Natural killer cell (primary cell): ENCODE results near the gene DOP1B. TPM values are rescaled to one million over a fixed set of nuclear protein-coding genes. Genes with fewer than 3 reads are reported as not detected.

Experiments used
- ATAC-seq, 3 donors: fragments of 150-1000 bp in 2 of 3; fragments of 200-7000 bp in 1 of 3; cut with Tn5 transposase; 1 replicate in 1 of 3; 2 replicates in 2 of 3; pipeline ENCODE4 v1.10.0; 2021; ENCODE audit warnings: mild to moderate bottlenecking in 2 of 3, moderate library complexity in 2 of 3
- DNase-seq, 2 donors: peaks; one replicate each; pipeline versions ENCODE4 v3.0.0 to v3.0.0-alpha.2; 2013 to 2021; ENCODE audit warnings: mixed read lengths in 1 of 2
- H3K27ac ChIP-seq: one replicate; pipeline ENCODE4 v1.5.1; 2013; ENCODE audit warnings: mild to moderate bottlenecking, low read length
- H3K27me3 ChIP-seq: one replicate; pipeline ENCODE4 v1.6.1; 2013; ENCODE audit warnings: low read length; ENCODE audit not compliant: control insufficient read depth, insufficient read depth
- H3K36me3 ChIP-seq: one replicate; pipeline ENCODE4 v1.6.1; 2013; ENCODE audit warnings: low read length; ENCODE audit not compliant: control insufficient read depth, insufficient read depth
- H3K4me1 ChIP-seq: one replicate; pipeline ENCODE4 v1.6.1; 2013; ENCODE audit warnings: low read length; ENCODE audit not compliant: control insufficient read depth, insufficient read depth
- H3K4me3 ChIP-seq: one replicate; pipeline ENCODE4 v1.5.1; 2013; ENCODE audit warnings: low read length
- H3K9me3 ChIP-seq: one replicate; pipeline ENCODE4 v1.6.1; 2013; ENCODE audit warnings: low read length; ENCODE audit not compliant: control insufficient read depth, insufficient read depth
- H3K27ac Mint-ChIP-seq, 2 donors: one replicate each; pipeline ENCODE4 v1.8.0; 2022; ENCODE audit warnings: mild to moderate bottlenecking in 2 of 2, mixed read lengths in 2 of 2, moderate library complexity in 1 of 2
- H3K27me3 Mint-ChIP-seq, 2 donors: one replicate each; pipeline ENCODE4 v1.8.0; 2022; ENCODE audit warnings: low read depth in 2 of 2, mixed read lengths in 2 of 2
- H3K36me3 Mint-ChIP-seq: one replicate; pipeline ENCODE4 v1.8.0; 2022; ENCODE audit warnings: mixed read lengths
- H3K4me1 Mint-ChIP-seq, 2 donors: one replicate each; pipeline ENCODE4 v1.8.0; 2022; ENCODE audit warnings: mixed read lengths in 2 of 2
- H3K4me3 Mint-ChIP-seq: one replicate; pipeline ENCODE4 v1.8.0; 2022; ENCODE audit warnings: mild to moderate bottlenecking, moderate library complexity, mixed read lengths
- H3K9me3 Mint-ChIP-seq, 2 donors: one replicate each; pipeline ENCODE4 v1.8.0; 2022; ENCODE audit warnings: mixed read lengths in 2 of 2
- CTCF ChIP-seq: fragments of 200-600 bp; IDR thresholded peaks from one replicate; pipeline ENCODE4 v1.8.0; 2022; ENCODE audit warnings: antibody characterized with exemption
- WGBS: methylation state at CpG from one replicate; pipeline ENCODE4 v1.1.7; 2013; ENCODE audit warnings: missing lambda C conversion rate; ENCODE audit not compliant: insufficient coverage; 5-methylcytosine and 5-hydroxymethylcytosine counted together
- intact Hi-C: fragments of 100-400 bp; cut with micrococcal nuclease; formaldehyde crosslinking; loops from one replicate; pipeline ENCODE4 v1.14.2; 2022
- total RNA-seq, 4 donors: library from RNA; stranded (reverse); fragments of 120-200 nt in 1 of 4; gene quantifications; one replicate each; pipeline versions ENCODE4 v1.2.3 to v1.2.4, GENCODE V29; 2013 to 2022

DOP1B gene
- total RNA-seq, 3 donors from 2014 or later (not counting 1 experiment from before 2014, with no cell fraction given), result 29.5 to 32.1 (median 31.9) TPM

- H3K4me3 Mint-ChIP-seq, result no peak overlapping the region
- 94% methylated on average over 7 of the region's 7 CpGs for WGBS
- Histone ChIP-seq H3K4me1 (peaks cover 5% of the 10 kb centered on the region), H3K27ac (no peak overlapping the region), H3K36me3 (no peaks in the 10 kb centered on the region), H3K27me3 (no peaks in the 10 kb centered on the region), H3K9me3 (no peaks in the 10 kb centered on the region), H3K4me3 (no peak overlapping the region)
- no peaks in the 10 kb centered on the region for H3K36me3 Mint-ChIP-seq
- DNase-seq (no peak), ATAC-seq (no peak)
- H3K9me3 Mint-ChIP-seq, result no peaks in the 10 kb centered on the region
- intact Hi-C loops, result no loop called here
- H3K4me1 Mint-ChIP-seq, result peaks cover 5% of the 10 kb centered on the region in 2 donors
- no peak overlapping the region for H3K27ac Mint-ChIP-seq
- TF ChIP-seq CTCF, result no peak
- H3K27me3 Mint-ChIP-seq, result no peaks in the 10 kb centered on the region
Measured at GRCh38 chr21:36120304-36120888, 36.2 kb upstream of the DOP1B start.

GRCh38 chr21:36122977-36123376, 33.6 kb upstream of the DOP1B start:
- Mint-ChIP-seq H3K27ac (no peak overlapping the region), H3K4me3 (no peak overlapping the region), H3K4me1 (peaks cover 11 to 13% of the 10 kb centered on the region in 2 donors), H3K27me3 (no peaks in the 10 kb centered on the region), H3K9me3 (no peaks in the 10 kb centered on the region), H3K36me3 (no peaks in the 10 kb centered on the region)
- Histone ChIP-seq H3K9me3 (no peaks in the 10 kb centered on the region), H3K36me3 (no peaks in the 10 kb centered on the region), H3K4me3 (no peak overlapping the region), H3K27ac (no peak overlapping the region), H3K4me1 (peaks cover 2% of the 10 kb centered on the region), H3K27me3 (no peaks in the 10 kb centered on the region)
- intact Hi-C loops, result no loop called here
- ATAC-seq, result no peak
- 79% methylated on average over 1 of the region's 4 CpGs for WGBS
- TF ChIP-seq CTCF, result no peak
- no peak for DNase-seq

- Histone ChIP-seq H3K27ac (no peak overlapping the region), H3K9me3 (no peaks in the 10 kb centered on the region), H3K4me3 (no peak overlapping the region), H3K36me3 (no peaks in the 10 kb centered on the region), H3K27me3 (no peaks in the 10 kb centered on the region), H3K4me1 (peaks cover 2% of the 10 kb centered on the region)
- Mint-ChIP-seq H3K4me1 (peaks cover 18 to 19% of the 10 kb centered on the region in 2 donors), H3K27ac (no peak overlapping the region), H3K4me3 (no peak overlapping the region), H3K27me3 (no peaks in the 10 kb centered on the region), H3K36me3 (no peaks in the 10 kb centered on the region), H3K9me3 (no peaks in the 10 kb centered on the region)
- 95% methylated on average over 2 of the region's 2 CpGs for WGBS
- ATAC-seq, result no peak
- DNase-seq, result no peak
- intact Hi-C loops, result no loop called here
- no peak for TF ChIP-seq CTCF
Measured at GRCh38 chr21:36124395-36124794, 32.2 kb upstream of the DOP1B start.
